ENCODE measurements around the gene CTDP1. TPM values are rescaled to one million over a fixed set of nuclear protein-coding genes. Genes with fewer than 3 reads are reported as not detected.
"Not testable (repeated sequence)": the region's sequence is repeated elsewhere in the genome, so short reads cannot be mapped to it uniquely, and the experiment has no call there.

Gene CTDP1
- total RNA-seq, 1 donor from 2014 or later, result 15.7 TPM

DNA sequence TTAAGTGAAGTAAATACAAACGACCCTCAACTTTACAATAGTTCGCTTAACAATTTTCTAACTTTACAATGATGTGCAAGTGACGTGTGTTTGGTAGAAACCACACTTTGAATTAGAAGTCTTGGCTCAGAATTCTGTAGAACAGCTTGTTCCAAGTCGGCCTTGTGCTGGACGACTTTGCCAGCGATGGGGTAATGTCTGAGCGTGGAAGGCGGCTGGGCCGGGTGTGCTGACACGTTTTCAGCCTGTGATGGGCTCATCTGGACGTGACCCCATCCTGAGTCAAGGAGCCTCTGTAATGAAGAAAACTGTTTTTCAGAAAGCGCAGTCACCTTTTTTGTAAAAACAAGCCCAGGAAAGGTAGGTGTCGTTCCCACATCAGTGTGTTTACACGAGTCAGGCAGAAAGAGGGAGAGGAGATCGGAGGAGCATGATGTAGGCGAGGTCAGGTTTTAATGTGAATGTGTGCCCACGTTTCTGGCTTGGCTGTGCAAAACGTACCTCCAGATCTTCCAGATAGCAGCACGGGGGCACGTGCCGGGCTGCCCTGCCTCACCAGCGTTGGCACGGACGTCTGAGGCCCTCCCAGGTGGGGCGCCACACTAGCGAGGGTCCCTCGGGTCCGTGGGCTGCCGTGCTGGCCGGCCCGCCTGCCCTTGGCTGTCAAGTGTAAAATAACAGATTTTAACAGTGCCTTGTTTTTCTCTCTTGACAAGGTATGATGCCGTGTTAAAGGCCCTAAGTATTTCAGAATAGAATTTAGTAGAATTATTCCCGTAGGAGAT, 54.6 kb downstream of the CTDP1 start:
- no peak for DNase-seq (ENCODE audit: low spot score)
- ATAC-seq, result no peak
- intact Hi-C loops (cut with DNase I), result no loop called here

DNA sequence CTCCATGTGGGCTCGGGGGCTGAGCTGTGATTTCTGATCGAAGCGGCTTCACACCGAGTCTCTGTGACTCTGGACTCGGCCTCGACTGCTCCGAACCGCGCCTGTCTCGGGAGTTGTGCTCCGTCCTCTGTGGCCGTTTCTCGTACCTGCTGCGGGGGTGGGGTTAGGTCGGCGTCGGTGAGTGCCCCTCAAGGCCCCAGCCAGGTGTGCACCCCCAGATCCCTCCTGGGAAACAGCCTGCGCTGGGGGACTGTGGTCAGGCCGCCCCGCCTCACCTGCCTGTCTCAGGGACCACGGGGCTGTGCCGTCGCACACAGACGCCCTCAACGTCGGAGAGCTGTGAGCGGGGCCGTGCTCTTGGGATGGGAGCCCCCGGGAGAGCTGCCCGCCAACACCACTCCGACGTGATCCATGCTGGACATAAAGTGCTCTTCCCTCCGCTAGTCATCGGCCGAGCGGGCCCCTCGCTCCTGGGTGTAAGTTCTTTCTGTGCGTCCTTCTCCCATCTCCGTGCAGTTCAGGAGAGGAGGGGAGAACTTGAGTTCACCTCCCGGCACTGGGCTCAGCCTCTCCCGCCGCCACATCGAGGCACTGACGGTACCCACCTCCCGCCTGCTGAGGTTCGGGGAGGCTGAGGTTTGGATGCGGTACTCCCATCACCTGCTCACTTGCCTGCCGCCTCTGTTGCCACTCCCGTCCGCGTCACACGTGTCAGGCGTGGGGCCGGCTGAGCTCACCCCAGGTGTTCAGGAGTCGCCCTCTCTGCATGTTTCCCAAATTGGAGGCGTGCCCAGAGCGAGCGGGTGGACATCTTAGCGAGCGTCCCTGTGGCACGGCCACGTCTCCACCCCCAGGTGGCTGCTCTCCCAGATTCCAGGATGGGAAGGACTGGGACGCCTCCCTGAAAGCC, 55.7 kb downstream of the CTDP1 start:
- intact Hi-C loops (cut with DNase I), result no loop called here
- ATAC-seq, result no peak
- DNase-seq (ENCODE audit: low spot score), result no peak

DNA sequence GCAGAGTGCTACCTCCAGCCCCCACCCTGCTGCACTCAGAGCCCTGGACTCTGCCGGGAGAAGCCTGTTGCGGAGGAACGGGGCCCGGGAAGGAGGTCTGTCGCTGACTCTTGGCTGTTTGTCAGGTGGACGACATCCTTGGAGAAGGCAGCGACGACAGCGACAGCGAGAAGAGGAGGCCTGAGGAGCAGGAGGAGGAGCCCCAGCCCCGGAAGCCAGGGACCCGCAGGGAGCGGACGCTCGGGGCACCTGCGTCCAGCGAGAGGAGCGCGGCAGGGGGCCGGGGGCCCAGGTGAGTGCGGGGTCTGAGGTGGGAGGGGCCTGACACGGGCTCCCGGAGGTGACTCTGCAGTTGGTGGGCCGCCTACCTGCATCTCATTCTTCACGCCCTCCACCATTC, 56.6 kb downstream of the CTDP1 start:
- ATAC-seq (no peak), DNase-seq (ENCODE audit: low spot score) (no peak)
- intact Hi-C loops (cut with DNase I), result no loop called here

DNA sequence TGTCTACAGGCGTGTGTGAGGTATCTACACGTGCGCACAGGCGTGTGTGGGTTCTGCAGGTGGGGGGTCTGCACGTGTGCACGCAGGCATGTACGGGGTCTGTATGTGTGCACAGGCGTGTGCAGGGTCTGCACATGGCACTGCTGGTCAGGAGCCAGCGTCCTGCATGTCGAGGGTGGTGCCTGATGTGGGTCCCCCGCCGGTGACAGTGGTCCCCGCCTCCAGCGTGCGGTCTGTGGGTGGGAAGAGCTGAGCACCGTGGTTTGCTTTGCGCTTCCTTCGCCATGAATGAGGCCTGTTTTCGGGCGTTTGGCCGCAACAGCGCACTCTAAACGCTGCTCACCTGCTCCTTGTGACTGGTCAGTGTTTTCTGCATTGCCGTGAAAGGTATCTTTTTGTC, 57.2 kb downstream of the CTDP1 start:
- intact Hi-C loops (cut with DNase I), result no loop called here
- ATAC-seq, result no peak
- DNase-seq (ENCODE audit: low spot score), result peak; percentile 47

DNA sequence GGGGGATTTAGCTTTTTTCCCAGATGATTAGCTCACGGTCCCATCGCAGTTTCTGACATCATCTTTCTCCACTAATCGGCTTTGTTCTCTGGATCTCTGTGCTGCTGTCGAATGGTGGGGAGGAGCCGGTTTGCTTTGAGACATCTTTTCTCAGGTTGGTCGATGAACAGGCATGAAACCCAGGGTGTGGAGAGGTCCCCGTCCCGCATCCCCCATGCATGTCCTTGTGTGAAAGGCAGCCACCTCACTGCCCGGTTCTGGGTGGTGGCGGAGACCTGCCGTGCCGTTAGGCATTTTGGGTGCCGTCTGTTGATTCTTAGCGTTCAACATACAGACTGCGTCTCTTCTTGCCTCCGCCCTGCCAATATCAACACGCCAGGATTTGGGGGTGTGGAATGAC, 57.8 kb downstream of the CTDP1 start:
- DNase-seq (ENCODE audit: low spot score) (peak; percentile 51), ATAC-seq (no peak)
- intact Hi-C loops (cut with DNase I), result no loop called here

DNA sequence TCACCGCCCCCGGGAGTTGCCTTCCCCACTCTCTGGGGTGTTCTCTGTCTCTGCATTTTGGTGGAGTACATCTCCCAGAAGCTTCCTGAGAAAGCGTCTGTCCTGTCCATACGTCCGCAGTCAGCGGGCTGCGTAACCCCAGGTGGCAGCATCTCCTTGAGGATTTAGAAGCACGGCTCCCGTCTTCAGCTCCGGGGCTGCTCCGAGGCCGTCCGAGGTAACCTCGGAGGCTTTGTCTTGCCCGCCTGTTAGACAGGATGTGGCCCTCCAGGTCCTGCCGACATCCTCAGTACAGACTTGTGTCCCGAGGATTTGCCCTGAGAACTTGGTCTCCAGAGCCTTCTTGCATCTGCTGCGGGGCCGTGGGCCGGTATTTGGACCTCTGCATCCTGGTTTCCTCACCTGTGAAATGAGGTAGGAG, 58.4 kb downstream of the CTDP1 start:
- peak; percentile 55 for DNase-seq (ENCODE audit: low spot score)
- peak; percentile 33 for ATAC-seq

DNA sequence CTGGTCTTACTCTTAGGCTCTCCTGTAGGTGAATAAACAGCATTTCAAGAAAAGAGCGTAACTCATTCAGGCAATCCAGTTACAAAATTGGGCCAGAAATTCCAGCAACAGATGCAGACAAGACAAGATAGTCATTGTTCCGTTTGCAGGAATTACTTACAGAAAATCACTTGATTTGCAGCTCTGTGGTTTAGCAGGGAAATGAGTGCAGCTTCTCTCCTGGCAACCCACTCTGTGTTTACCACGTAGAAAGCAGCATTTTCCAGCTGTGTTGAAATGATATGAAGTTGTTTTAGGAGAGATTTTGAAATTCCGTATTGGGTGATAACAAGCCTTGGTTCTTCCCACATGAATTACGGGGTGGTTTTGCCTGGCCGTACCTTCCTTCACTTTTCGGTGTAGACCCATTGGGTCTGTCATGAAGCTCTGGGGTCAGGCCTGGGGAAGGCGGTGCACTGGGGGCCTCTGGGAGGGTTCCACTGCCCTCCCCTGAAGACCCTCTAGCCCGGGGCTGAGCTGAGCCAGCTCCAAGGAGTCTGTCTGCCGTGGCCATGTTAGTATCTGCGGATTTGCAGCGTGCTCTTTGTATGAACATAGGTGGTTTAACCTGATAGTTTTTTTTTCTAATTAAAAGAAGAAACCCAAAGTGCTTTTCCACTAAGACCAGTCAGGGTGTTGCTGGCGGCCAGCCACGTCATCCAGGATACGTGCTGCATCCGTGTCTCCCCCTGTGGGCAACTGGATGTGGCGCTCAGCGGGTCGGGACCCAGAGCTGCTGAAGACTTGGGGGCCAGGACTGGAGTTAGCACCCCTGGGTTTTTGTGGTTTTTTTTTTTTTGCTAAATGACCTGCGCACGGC, 59.2 kb downstream of the CTDP1 start:
- intact Hi-C loops (cut with DNase I), result no loop called here
- ATAC-seq, result peak; percentile 93
- DNase-seq (ENCODE audit: low spot score), result peak; percentile 71

More for the DNA sequence above, 58.4 kb downstream of the CTDP1 start:
- intact Hi-C loops (cut with DNase I), result no loop called here

DNA sequence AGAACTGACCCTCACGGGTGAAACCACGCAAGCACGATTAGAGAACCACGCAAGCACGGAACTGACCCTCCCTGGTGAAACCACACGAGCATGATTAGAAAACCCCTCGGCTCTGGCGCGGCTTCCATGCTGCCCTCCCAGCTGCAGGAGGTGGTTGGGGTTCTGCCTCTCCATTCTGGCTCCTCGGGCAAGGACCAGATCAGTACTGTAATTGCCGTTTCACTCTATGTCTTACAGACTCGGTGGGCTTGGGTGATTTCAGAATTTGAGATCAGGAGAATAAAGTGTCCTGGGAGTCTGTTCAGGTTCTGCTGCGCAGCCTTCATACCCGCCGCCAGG, 59.8 kb downstream of the CTDP1 start:
- DNase-seq (ENCODE audit: low spot score), result no peak
- intact Hi-C loops (cut with DNase I), result no loop called here
- ATAC-seq, result no peak

DNA sequence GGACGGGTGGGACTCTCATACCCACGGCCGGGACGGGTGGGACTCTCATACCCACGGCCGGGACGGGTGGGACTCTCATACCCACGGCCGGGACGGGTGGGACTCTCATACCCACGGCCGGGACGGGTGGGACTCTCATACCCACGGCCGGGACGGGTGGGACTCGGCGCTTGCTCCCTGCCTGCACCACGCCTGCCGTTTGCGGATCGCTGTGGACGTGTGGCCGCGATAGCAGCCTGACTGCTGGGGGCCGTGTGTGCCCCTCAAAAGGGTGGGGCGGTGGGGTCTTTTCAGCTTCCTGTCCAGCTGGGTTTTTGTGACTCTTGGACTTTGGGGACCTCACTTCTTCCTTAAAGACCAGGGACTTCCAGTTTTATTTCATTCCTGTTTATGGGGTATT, 60.4 kb downstream of the CTDP1 start:
- DNase-seq (ENCODE audit: low spot score), result peak; percentile 42
- intact Hi-C loops (cut with DNase I); ATAC-seq: not testable (repeated sequence)

DNA sequence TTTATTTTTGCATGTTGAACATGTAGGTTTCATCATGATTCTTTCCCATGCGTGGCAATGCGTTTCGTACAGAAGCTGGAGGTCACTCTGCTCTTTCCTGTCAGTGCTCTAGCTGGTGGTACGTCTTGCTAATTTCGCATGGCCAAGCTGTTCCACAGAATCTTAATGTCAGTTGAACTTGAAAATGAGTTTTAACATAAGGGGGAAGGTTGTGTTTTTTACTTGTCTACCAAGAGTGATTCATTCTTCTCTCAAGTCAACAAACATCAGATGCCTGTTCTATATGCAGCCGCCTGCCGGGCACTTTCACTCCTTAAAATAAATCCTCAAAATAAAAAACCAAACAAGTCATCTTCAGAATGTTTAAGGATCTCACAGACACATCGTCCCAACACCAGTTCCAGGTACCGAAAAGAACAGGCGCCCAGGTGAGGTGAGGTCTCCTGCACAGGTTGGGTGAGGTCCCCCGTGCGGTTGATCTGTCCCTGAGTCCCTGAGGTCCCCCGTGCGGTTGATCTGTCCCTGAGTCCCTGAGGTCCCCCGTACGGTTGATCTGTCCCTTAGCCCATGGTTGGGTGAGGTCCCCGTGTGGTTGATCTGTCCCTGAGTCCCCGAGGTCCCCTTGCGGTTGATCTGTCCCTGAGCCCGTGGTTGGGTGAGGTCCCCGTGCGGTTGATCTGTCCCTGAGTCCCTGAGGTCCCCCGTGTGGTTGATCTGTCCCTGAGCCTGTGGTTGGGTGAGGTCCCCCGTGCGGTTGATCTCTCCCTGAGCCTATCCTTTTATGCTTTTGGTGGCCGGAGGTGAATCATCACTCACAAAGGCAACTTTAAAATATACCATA, 61.1 kb downstream of the CTDP1 start:
- intact Hi-C loops (cut with DNase I), result no loop called here
- DNase-seq (ENCODE audit: low spot score) (peak; percentile 43), ATAC-seq (no peak)

DNA sequence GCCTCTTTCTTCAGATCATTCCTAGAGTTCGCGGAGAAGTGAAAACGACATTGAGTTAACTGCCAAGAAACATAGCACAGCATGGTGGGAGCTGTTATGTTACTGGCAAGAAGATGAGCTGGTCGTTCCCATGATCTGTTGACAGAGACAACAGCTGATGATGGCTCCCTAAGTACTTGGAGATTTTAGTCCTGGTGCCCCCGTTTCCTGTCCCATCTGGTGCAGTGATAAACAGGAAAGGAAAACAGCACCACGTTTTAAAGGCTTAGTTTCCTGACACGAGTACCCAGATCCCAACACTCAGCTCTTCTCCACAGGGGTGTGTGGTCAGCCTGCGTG, 61.7 kb downstream of the CTDP1 start:
- ATAC-seq (no peak), DNase-seq (ENCODE audit: low spot score) (peak; percentile 34)
- intact Hi-C loops (cut with DNase I), result no loop called here

DNA sequence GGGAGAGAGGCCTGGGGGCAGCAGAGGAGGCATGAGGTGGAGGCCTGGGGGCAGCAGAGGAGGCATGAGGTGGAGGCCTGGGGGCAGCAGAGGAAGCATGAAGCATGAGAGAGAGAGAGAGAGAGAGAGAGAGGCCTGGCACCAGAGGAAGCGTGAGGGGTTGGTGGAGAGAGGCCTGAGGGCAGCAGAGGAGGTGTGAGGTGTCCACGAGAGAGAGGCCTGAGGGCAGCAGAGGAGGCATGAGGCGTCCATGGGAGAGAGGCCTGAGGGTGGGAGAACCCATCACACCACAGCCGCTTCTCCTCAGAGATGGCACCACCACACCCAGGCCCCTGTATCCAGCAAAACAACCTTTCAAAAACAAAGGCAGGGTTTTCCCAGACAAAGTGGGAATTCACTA, 62.5 kb downstream of the CTDP1 start:
- ATAC-seq (no peak), DNase-seq (ENCODE audit: low spot score) (peak; percentile 48)
- intact Hi-C loops (cut with DNase I), result no loop called here

DNA sequence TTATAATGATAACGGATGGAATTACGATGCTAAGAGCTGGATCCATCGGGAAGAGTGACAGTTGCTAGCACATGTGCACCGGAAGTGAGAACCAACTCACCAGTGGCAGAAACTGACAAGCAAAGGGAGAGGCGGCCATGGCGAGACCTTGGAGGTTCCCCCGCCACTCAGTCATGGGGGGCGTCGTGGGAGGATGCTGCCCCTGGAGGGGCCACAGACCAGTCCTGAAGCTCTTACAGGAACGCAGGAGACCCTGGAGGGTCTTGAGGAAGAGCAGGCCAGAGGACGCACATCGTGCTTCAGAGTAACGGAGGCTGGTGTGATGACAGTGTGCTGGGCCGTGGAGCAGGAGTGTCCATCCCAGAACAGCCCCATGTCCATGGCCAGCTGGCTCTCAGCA, 65.0 kb downstream of the CTDP1 start:
- ATAC-seq (no peak), DNase-seq (ENCODE audit: low spot score) (no peak)
- intact Hi-C loops (cut with DNase I), result no loop called here

DNA sequence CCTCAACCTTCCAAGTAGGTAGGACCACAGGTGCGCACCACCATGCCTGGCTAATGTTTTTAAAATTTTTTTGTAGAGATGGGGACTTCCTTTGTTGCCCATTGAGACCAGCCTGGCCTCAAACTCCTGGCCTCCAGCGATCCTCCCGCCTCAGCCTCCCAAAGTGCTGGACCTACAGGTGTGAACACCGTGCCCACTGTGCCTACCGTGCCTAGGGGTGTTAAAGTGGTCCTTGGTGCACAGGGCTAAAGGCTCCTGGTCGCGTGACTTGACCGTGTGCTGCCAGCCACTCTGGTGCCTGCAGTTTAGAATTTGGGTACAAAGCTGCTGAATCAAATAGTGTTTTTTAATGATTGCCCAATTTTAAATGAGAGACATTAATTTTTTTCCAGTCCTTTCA, 67.1 kb downstream of the CTDP1 start:
- intact Hi-C loops (cut with DNase I), result no loop called here

DNA sequence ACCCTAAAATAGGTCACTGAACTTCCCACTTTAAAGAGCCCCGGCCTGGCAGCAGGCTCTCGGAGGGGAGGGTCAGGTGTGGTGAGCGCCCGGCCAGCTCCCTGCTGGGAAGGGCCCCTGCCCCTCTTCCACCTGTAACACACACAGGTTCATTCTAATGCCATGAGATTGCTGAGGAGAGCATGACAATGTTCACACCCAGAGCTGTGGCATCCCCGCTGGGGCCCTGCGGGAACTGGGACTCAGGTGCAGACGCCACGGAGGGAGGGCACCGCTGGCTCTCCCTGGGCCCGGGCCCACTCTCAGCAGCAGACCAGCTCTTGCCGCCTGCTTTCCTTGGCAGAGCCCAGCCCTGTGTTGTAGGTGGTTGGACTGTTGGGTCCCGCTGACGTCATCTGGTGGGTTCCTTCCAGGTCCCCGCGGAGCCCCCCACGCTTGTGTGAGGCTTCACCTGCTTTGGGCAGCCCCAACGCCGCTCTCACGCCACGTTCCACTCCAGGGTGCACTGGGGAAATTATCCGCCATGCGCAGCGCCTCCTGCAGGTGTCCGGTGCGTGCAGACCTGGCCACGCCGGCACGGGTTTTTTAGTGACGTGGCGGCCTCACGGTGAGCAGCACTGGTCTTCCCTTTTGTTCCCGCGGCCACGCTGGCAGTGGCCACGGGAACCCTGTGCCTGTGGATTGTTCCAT, 67.7 kb downstream of the CTDP1 start:
- ATAC-seq, result no peak
- peak; percentile 34 for DNase-seq (ENCODE audit: low spot score)
- intact Hi-C loops (cut with DNase I), result no loop called here

More for the DNA sequence above, 67.1 kb downstream of the CTDP1 start:
- DNase-seq (ENCODE audit: low spot score) (peak; percentile 45), ATAC-seq (no peak)

DNA sequence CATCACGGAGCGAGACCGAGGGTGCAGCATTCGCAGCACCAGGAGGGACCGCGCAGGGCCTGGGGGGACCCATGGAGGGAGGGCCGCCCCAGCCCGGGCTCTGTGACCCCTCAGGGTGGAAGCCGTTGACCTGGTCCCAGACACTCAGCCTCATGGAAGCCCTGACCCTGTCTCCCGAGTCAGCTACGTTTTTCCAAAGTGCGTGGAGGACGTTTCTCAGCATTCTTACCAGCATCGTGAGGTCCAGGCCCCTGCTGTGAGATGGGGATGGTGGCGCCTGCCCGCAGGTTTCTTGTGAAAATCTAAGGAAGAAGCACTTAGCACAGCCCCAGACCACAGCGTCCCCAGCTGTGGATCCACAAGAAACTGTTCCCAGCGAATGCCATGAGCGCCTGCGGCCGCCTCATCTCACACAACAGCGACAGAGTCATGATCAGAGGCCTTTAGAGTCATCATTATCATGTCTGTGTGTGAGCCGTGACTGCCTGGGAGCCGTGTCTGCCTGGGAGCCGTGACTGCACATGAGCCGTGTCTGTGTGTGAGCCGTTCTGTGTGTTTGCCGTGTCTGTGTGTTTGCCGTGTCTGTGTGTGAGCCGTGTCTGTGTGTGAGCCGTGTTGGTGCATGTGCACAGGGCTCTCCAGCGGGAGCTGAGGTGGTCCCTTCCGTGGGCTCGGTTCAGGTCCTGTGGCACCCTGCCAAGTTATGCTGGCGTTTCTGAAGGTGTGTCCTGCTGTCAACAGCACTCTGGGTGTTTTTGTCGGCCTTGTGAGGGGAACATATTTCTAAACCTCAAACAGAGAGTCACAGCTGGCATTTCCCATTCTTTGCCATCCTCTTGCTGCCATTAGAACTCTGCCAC, 68.9 kb downstream of the CTDP1 start:
- ATAC-seq (no peak), DNase-seq (ENCODE audit: low spot score) (peak; percentile 42)
- intact Hi-C loops (cut with DNase I), result no loop called here

Measured in sciatic nerve (tissue), 2 donors.